Measurements from ENCODE around the gene NINJ1. TPM values are rescaled to one million over a fixed set of nuclear protein-coding genes. Genes with fewer than 3 reads are reported as not detected.

The NINJ1 gene
- total RNA-seq, 2 experiments from 2014 or later, result 118 to 120 TPM

- intact Hi-C loops (cut with micrococcal nuclease), result no loop called here
- ChIA-PET POLR2A (interaction anchor here (1.4 kb wide), 1 partner anchor 21 kb away, joined by 4 read pairs; no protein-coding TSS in a partner anchor), CTCF (no interaction called here)
- ATAC-seq (no peak), DNase-seq (no peak)
- Mint-ChIP-seq H3K36me3 (ENCODE audit: low read depth) (peaks cover 66% of the 10 kb centered on the region), H3K4me1 (ENCODE audit: low read depth) (peaks cover 55% of the 10 kb centered on the region), H3K4me3 (no peak overlapping the region), H3K27ac (no peak overlapping the region), H3K27me3 (no peaks in the 10 kb centered on the region), H3K9me3 (peaks cover 16% of the 10 kb centered on the region)
- TF ChIP-seq, protein P1, sequence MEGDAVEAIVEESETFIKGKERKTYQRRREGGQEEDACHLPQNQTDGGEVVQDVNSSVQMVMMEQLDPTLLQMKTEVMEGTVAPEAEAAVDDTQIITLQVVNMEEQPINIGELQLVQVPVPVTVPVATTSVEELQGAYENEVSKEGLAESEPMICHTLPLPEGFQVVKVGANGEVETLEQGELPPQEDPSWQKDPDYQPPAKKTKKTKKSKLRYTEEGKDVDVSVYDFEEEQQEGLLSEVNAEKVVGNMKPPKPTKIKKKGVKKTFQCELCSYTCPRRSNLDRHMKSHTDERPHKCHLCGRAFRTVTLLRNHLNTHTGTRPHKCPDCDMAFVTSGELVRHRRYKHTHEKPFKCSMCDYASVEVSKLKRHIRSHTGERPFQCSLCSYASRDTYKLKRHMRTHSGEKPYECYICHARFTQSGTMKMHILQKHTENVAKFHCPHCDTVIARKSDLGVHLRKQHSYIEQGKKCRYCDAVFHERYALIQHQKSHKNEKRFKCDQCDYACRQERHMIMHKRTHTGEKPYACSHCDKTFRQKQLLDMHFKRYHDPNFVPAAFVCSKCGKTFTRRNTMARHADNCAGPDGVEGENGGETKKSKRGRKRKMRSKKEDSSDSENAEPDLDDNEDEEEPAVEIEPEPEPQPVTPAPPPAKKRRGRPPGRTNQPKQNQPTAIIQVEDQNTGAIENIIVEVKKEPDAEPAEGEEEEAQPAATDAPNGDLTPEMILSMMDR (IDR thresholded peaks at IDR 0.05), result no peak
These were observed 47.4 kb downstream of the NINJ1 start for GRCh38 chr9:93086447-93087224.

GRCh38 chr9:93085676-93086075 is 48.4 kb downstream of the NINJ1 start:
- ChIA-PET CTCF (no interaction called here), POLR2A (interaction anchor here (0.8 to 3.2 kb wide), 3 partner anchors 13 to 21 kb away, joined by 3 to 18 read pairs (median 4); no protein-coding TSS in a partner anchor)
- no peak overlapping the region for H3K4me3 Mint-ChIP-seq
- H3K9me3 Mint-ChIP-seq, result peaks cover 9% of the 10 kb centered on the region
- no peak for DNase-seq
- H3K27me3 Mint-ChIP-seq, result no peaks in the 10 kb centered on the region
- H3K36me3 Mint-ChIP-seq (ENCODE audit: low read depth), result peaks cover 70% of the 10 kb centered on the region
- intact Hi-C loops (cut with micrococcal nuclease), result no loop called here
- H3K4me1 Mint-ChIP-seq (ENCODE audit: low read depth), result peaks cover 48% of the 10 kb centered on the region
- ATAC-seq, result no peak
- TF ChIP-seq, protein P1 (IDR thresholded peaks at IDR 0.05), result no peak
- no peak overlapping the region for H3K27ac Mint-ChIP-seq

DNA sequence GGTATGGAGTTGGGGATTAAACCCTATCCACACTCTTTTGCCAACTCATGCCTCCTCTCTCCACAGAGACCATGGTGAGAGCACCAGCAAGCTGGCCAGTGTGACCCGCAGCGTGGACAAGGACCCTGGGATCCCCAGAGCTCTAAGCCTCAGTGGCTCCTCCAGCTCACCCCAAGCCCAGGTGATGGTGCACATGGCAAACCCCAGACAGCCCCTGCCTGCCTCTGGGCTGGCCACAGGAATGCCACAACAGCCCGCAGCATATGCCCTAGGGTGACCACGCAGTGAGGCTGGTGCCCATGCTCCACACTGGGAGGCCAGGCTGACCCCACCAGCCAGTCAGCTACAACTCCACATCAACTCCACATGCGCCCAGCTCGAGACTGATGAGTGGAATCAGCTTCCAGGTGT is 49.6 kb downstream of the NINJ1 start:
- ATAC-seq (no peak), DNase-seq (no peak)
- no peaks in the 10 kb centered on the region for H3K27me3 Mint-ChIP-seq
- no peak overlapping the region for H3K4me3 Mint-ChIP-seq
- peaks cover 6% of the 10 kb centered on the region for H3K9me3 Mint-ChIP-seq
- intact Hi-C loops (cut with micrococcal nuclease), result no loop called here
- TF ChIP-seq, protein P1 (IDR thresholded peaks at IDR 0.05), result no peak
- H3K36me3 Mint-ChIP-seq (ENCODE audit: low read depth), result peaks cover 66% of the 10 kb centered on the region
- POLR2A ChIA-PET, result interaction anchor here (1.4 to 3.2 kb wide), 6 partner anchors 11 to 119 kb away, joined by 3 to 18 read pairs (median 8); no protein-coding TSS in a partner anchor
- no peak overlapping the region for H3K27ac Mint-ChIP-seq
- peaks cover 38% of the 10 kb centered on the region for H3K4me1 Mint-ChIP-seq (ENCODE audit: low read depth)
- CTCF ChIA-PET, result interaction anchor here (1.0 to 1.6 kb wide), 3 partner anchors 25 to 83 kb away, joined by 3 to 6 read pairs (median 4); no protein-coding TSS in a partner anchor

DNA sequence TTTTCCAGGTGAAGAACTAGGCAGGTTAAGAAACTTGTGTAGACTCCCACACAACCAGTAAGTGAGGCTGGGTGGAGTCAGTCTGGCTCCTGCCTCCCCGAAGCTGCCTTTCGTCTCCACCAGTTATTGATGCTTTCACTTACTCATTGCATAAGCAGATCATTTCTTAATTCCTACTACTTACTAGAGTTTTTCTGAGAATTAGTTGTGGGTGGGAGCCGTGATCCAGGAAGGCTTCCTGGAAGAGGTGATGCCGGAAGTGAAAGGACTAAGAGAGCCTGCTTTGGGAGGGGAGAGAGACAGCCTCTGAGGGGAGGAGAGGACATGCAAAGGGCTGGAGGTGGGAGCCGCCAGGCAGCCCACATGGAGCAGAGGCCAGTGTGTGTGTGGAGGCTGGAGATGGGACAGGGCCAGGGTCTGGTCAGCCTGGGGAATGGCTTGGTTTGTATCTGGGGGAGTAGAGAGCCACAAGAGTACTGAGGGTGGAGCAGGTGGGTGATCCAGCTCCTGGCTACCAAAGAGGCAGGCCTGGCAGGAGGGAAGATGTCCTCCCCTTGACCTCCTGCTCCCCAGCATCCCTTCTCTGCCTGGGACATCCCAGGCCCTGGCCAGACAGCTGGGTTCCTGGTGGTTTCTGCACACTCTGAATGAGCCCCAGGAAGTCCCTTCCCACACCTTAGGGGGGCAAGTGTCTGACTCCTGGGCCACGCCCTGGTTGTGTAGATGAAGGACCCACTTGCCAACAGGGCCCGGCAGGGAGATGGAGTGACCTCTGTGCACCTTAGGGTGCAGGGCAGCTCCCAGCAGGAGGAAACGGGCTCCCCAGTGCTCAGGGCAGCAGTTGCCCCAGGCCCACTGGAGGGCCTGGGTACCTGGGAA is 50.2 kb downstream of the NINJ1 start:
- peak; percentile 64 for DNase-seq
- CTCF ChIA-PET, result interaction anchor here (1.0 to 1.6 kb wide), 3 partner anchors 25 to 83 kb away, joined by 3 to 6 read pairs (median 4); no protein-coding TSS in a partner anchor
- Mint-ChIP-seq H3K4me1 (ENCODE audit: low read depth) (peaks cover 33% of the 10 kb centered on the region), H3K27me3 (no peaks in the 10 kb centered on the region), H3K27ac (peak overlapping the region; percentile 91), H3K4me3 (no peak overlapping the region), H3K9me3 (peaks cover 6% of the 10 kb centered on the region), H3K36me3 (ENCODE audit: low read depth) (peaks cover 61% of the 10 kb centered on the region)
- POLR2A ChIA-PET, result interaction anchor here (1.0 to 3.2 kb wide), 9 partner anchors 8 to 118 kb away, joined by 3 to 18 read pairs (median 7); no protein-coding TSS in a partner anchor
- peak; percentile 86 for ATAC-seq
- intact Hi-C loops (cut with micrococcal nuclease), result no loop called here
- TF ChIP-seq, protein P1 (IDR thresholded peaks at IDR 0.05), result no peak

Measured in activated CD8-positive, alpha-beta T cell treated with anti-CD3 and anti-CD28 coated beads for 36 hours (primary cell).